HepG2 (cell line): Measurements from ENCODE around the gene MED1. TPM values are rescaled to one million over a fixed set of nuclear protein-coding genes. Genes with fewer than 3 reads are reported as not detected.

Experiments used
- ATAD3A ChIP-seq: sonication (generic); formaldehyde crosslinking; IDR thresholded peaks from 2 replicates; pipeline ENCODE4 v1.4.0; 2020; ENCODE audit warnings: missing genetic modification reagents
- CBX1 ChIP-seq: IDR thresholded peaks from one replicate; pipeline ENCODE4 v1.6.1; 2016; ENCODE audit warnings: antibody characterized with exemption, low read depth
- DNMT1 ChIP-seq: sonication (generic); formaldehyde crosslinking; IDR thresholded peaks from 2 replicates; pipeline ENCODE4 v1.5.1; 2020; ENCODE audit warnings: mild to moderate bottlenecking, missing genetic modification reagents
- ESRRA ChIP-seq: sonication (generic); formaldehyde crosslinking; IDR thresholded peaks from 2 replicates; pipeline ENCODE4 v1.5.1; 2020; ENCODE audit warnings: mild to moderate bottlenecking, low read depth, missing genetic modification reagents
- MEF2D ChIP-seq: sonication (generic); formaldehyde crosslinking; IDR thresholded peaks from 2 replicates; pipeline ENCODE4 v1.5.1; 2020; ENCODE audit warnings: mild to moderate bottlenecking, missing genetic modification reagents
- MLLT10 ChIP-seq: sonication (generic); formaldehyde crosslinking; IDR thresholded peaks from 2 replicates; pipeline ENCODE4 v1.4.0; 2020; ENCODE audit warnings: missing genetic modification reagents
- NFATC3 ChIP-seq: sonication (generic); formaldehyde crosslinking; IDR thresholded peaks from 2 replicates; pipeline ENCODE4 v1.5.1; 2020; ENCODE audit warnings: mild to moderate bottlenecking, missing genetic modification reagents
- PHB2 ChIP-seq: fragments of 450-650 bp; IDR thresholded peaks from 2 replicates; pipeline ENCODE4 v1.6.1; 2018; ENCODE audit not compliant: partially characterized antibody
- PITX1 ChIP-seq: sonication (generic); formaldehyde crosslinking; IDR thresholded peaks from 2 replicates; pipeline ENCODE4 v1.5.1; 2020; ENCODE audit warnings: mild to moderate bottlenecking, missing genetic modification reagents
- RXRA ChIP-seq: sonication (generic); formaldehyde crosslinking; IDR thresholded peaks from 2 replicates; pipeline ENCODE4 v1.5.1; 2020; ENCODE audit warnings: missing genetic modification reagents
- SMARCE1 ChIP-seq: fragments of 450-650 bp; IDR thresholded peaks from 2 replicates; pipeline ENCODE4 v1.6.1; 2017; ENCODE audit warnings: borderline replicate concordance
- SP2 ChIP-seq: sonication (generic); formaldehyde crosslinking; IDR thresholded peaks from 2 replicates; pipeline ENCODE4 v1.5.1; 2020; ENCODE audit warnings: mild to moderate bottlenecking, missing genetic modification reagents
- U2AF2 ChIP-seq: fragments of 200-400 bp; formaldehyde crosslinking; IDR thresholded peaks from 2 replicates; pipeline ENCODE4 v1.6.1; 2017; ENCODE audit warnings: low read depth, mild to moderate bottlenecking, low read length
- ZNF136 ChIP-seq: sonication (generic); formaldehyde crosslinking; IDR thresholded peaks from 2 replicates; pipeline ENCODE4 v1.8.1; 2022; ENCODE audit warnings: low read depth, mild to moderate bottlenecking, moderate library complexity, missing genetic modification reagents
- ZNF441 ChIP-seq: sonication (generic); formaldehyde crosslinking; IDR thresholded peaks from 2 replicates; pipeline ENCODE4 v1.7.0; 2021; ENCODE audit warnings: missing genetic modification reagents, borderline replicate concordance
- ZNF510 ChIP-seq: sonication (generic); formaldehyde crosslinking; IDR thresholded peaks from 2 replicates; pipeline ENCODE4 v1.4.0; 2020; ENCODE audit warnings: low read depth, mild to moderate bottlenecking, missing genetic modification reagents
- ZNF557 ChIP-seq: sonication (generic); formaldehyde crosslinking; IDR thresholded peaks from 2 replicates; pipeline ENCODE4 v1.4.0; 2020; ENCODE audit warnings: missing genetic modification reagents
- ZNF569 ChIP-seq: sonication (generic); formaldehyde crosslinking; IDR thresholded peaks from 2 replicates; pipeline ENCODE4 v1.5.0; 2020; ENCODE audit warnings: mild to moderate bottlenecking, missing genetic modification reagents, moderate library complexity, borderline replicate concordance
- ZNF607 ChIP-seq: sonication (generic); formaldehyde crosslinking; IDR thresholded peaks from 2 replicates; pipeline ENCODE4 v1.5.1; 2020; ENCODE audit warnings: missing genetic modification reagents, mild to moderate bottlenecking, borderline replicate concordance
- ZNF75D ChIP-seq: sonication (generic); formaldehyde crosslinking; IDR thresholded peaks from 2 replicates; pipeline ENCODE4 v1.8.1; 2023; ENCODE audit warnings: missing genetic modification reagents, mild to moderate bottlenecking, borderline replicate concordance
- ZSCAN25 ChIP-seq: sonication (generic); formaldehyde crosslinking; IDR thresholded peaks from 2 replicates; pipeline ENCODE4 v1.8.0; 2022; ENCODE audit warnings: mild to moderate bottlenecking, missing genetic modification reagents
- polyA plus RNA-seq, 8 experiments: library from polyadenylated mRNA; depleted of rRNA in 3 of 8; stranded (reverse) in 7 of 8; unstranded in 1 of 8; fragments of >200 nt; fragmentation: Illumina TruSeq in 4 of 8; extraction: Trizol in 4 of 8; gene quantifications; 2 replicates each; pipeline versions ENCODE4 v1.2.1 to v1.2.3, GENCODE V29; 2011 to 2016; ENCODE audit warnings: low read depth in 4 of 8, missing spikeins in 1 of 8, mixed read lengths in 1 of 8; ENCODE audit not compliant: insufficient read depth in 1 of 8
- total RNA-seq, 5 experiments: library from RNA; depleted of rRNA; stranded (reverse); fragments of >200 nt; fragmentation: Illumina TruSeq; extraction: Trizol; gene quantifications; 2 replicates each; pipeline ENCODE4 v1.2.3, GENCODE V29; 2016; ENCODE audit warnings: low read depth in 1 of 5
- TF ChIP-seq, protein P1 (sequence below): IDR thresholded peaks from 2 replicates; pipeline ENCODE4 v1.6.1; 2018; ENCODE audit warnings: missing genetic modification reagents, mild to moderate bottlenecking, missing compliant biosample characterization
- TF ChIP-seq, protein P2 (sequence below): IDR thresholded peaks from 2 replicates; pipeline ENCODE4 v1.6.1; 2016; ENCODE audit warnings: mild to moderate bottlenecking
- TF ChIP-seq, protein P3 (sequence below): sonication (generic); formaldehyde crosslinking; IDR thresholded peaks from 2 replicates; pipeline ENCODE4 v1.5.0; 2020; ENCODE audit warnings: missing genetic modification reagents, mild to moderate bottlenecking, borderline replicate concordance
- TF ChIP-seq, protein P4 (sequence below): sonication (generic); formaldehyde crosslinking; IDR thresholded peaks from 2 replicates; pipeline ENCODE4 v1.5.0; 2020; ENCODE audit warnings: missing genetic modification reagents

MED1 gene
- total and polyA plus RNA-seq, 2 of the 13 experiments (the other 11 are each of a cell fraction or from before 2014, with no cell fraction given) = 37.5 to 40.1 TPM

DNA sequence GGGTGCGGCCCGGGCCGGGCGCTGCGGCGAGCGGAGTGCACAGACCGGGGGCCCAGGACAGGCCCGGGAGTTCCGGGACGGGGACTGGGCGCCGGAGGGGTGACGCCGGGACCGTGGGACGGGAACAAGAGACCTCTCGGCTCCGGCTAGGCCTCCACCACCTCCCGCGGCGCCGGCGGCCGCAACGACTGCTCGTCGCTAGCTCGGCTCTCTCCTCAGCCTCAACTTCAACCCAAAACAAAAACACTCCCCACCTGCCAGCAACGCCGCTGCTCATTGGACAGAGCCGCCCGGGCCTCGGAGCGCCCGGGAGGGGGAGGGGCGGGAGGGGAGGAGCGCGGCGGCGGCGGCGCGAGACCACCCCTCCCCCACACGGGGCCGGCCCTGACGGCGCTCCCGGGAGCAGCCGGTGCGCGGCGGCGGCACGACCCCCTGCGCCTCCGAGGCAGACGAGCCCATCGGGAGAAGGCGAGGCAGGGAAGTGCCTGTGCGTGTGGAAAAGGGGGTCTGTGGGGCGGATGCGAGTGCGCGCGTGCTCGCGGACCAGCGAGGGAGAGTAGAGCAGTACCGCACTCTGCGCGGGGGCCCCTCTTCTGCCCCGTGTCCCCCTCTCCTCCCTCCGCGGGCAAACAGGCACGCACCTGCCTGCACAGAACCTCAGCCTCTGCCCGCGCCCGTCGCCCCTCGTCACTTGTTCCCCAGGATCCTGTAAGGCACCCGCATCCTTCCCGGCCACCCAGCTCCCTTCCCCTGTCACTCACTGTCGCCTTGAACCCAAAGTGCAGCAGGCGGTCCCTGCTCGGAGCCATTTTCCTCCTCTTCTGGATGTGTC lies 49.4 kb downstream of the MED1 start, which contains the start of gene FBXL20 (continued):
- TF ChIP-seq, protein P1, sequence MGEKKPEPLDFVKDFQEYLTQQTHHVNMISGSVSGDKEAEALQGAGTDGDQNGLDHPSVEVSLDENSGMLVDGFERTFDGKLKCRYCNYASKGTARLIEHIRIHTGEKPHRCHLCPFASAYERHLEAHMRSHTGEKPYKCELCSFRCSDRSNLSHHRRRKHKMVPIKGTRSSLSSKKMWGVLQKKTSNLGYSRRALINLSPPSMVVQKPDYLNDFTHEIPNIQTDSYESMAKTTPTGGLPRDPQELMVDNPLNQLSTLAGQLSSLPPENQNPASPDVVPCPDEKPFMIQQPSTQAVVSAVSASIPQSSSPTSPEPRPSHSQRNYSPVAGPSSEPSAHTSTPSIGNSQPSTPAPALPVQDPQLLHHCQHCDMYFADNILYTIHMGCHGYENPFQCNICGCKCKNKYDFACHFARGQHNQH (CRISPR knock-in tag) = 0 out of 2 replicates have a peak, but pooled peaks have one; percentile 64
- TF ChIP-seq ZNF75D (CRISPR knock-in tag) (no peak), DNMT1 (no peak; the same call in 1 of the 2 replicates), ZNF569 (CRISPR knock-in tag) (no peak), U2AF2 (no peak), MEF2D (CRISPR knock-in tag) (no peak), ZNF136 (CRISPR knock-in tag) (no peak), ZNF510 (peak; percentile 69), ZNF441 (CRISPR knock-in tag) (peak; percentile 57; the same call in 1 of the 2 replicates), PITX1 (no peak), ESRRA (CRISPR knock-in tag) (no peak; the same call in 1 of the 2 replicates), SMARCE1 (no peak), SP2 (CRISPR knock-in tag) (peak; percentile 7; the same call in 1 of the 2 replicates), ZNF557 (0 out of 2 replicates have a peak, but pooled peaks have one; percentile 29), MLLT10 (CRISPR knock-in tag) (no peak), ZSCAN25 (CRISPR knock-in tag) (peak; percentile 46; the same call in 1 of the 2 replicates), PHB2 (no peak), NFATC3 (CRISPR knock-in tag) (no peak), ATAD3A (CRISPR knock-in tag) (0 out of 2 replicates have a peak, but pooled peaks have one; percentile 36), ZNF607 (CRISPR knock-in tag) (peak; percentile 42; the same call in 1 of the 2 replicates), RXRA (CRISPR knock-in tag) (peak; percentile 28), CBX1 (peak; percentile 79)
- TF ChIP-seq, protein P2, sequence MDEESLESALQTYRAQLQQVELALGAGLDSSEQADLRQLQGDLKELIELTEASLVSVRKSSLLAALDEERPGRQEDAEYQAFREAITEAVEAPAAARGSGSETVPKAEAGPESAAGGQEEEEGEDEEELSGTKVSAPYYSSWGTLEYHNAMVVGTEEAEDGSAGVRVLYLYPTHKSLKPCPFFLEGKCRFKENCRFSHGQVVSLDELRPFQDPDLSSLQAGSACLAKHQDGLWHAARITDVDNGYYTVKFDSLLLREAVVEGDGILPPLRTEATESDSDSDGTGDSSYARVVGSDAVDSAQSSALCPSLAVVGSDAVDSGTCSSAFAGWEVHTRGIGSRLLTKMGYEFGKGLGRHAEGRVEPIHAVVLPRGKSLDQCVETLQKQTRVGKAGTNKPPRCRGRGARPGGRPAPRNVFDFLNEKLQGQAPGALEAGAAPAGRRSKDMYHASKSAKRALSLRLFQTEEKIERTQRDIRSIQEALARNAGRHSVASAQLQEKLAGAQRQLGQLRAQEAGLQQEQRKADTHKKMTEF = peak; percentile 82
- TF ChIP-seq, protein P3, sequence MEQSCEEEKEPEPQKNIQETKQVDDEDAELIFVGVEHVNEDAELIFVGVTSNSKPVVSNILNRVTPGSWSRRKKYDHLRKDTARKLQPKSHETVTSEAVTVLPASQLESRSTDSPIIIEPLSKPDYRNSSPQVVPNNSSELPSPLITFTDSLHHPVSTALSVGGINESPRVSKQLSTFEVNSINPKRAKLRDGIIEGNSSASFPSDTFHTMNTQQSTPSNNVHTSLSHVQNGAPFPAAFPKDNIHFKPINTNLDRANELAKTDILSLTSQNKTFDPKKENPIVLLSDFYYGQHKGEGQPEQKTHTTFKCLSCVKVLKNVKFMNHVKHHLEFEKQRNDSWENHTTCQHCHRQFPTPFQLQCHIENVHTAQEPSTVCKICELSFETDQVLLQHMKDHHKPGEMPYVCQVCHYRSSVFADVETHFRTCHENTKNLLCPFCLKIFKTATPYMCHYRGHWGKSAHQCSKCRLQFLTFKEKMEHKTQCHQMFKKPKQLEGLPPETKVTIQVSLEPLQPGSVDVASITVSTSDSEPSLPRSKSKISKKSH (CRISPR knock-in tag) = no peak
- TF ChIP-seq, protein P4, sequence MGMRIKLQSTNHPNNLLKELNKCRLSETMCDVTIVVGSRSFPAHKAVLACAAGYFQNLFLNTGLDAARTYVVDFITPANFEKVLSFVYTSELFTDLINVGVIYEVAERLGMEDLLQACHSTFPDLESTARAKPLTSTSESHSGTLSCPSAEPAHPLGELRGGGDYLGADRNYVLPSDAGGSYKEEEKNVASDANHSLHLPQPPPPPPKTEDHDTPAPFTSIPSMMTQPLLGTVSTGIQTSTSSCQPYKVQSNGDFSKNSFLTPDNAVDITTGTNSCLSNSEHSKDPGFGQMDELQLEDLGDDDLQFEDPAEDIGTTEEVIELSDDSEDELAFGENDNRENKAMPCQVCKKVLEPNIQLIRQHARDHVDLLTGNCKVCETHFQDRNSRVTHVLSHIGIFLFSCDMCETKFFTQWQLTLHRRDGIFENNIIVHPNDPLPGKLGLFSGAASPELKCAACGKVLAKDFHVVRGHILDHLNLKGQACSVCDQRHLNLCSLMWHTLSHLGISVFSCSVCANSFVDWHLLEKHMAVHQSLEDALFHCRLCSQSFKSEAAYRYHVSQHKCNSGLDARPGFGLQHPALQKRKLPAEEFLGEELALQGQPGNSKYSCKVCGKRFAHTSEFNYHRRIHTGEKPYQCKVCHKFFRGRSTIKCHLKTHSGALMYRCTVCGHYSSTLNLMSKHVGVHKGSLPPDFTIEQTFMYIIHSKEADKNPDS (CRISPR knock-in tag) = no peak
